HG02678 (cell line): ENCODE results near the gene TIMM21.

Experiments
- ATAC-seq: cut with Tn5 transposase; IDR thresholded peaks from one replicate; pipeline ENCODE4 v1.9.1; 2021; ENCODE audit warnings: mild to moderate bottlenecking, moderate library complexity; ENCODE audit not compliant: unreplicated experiment

TIMM21 gene

DNA sequence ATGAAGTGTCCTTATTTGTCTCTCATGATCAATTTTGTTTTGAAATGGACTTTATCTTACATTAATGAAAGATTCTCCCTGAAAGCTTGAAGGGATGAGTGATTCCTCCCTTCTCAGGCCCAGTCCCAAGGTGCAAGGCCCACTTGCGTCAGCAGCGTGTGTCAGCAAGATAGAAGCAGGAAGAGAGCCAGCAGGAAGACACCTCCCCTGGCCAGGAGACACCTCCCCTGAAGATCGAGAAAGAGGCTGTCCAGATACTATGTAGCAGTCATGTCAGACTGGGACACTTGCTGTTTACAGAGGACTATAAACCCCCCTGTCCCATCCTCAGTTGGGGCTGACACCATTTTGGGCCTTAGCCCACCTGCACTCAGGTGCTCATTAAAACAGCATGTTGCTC, 38.3 kb downstream of the TIMM21 start:
- ATAC-seq = no peak

- no peak for ATAC-seq
These were observed 41.8 kb downstream of the TIMM21 start for GRCh38 chr18:74190086-74190485.

- ATAC-seq = no peak
These were observed 43.3 kb downstream of the TIMM21 start for GRCh38 chr18:74191577-74191976.

GRCh38 chr18:74194691-74195090, 46.4 kb downstream of the TIMM21 start:
- ATAC-seq = no peak

GRCh38 chr18:74196220-74197119, 48.1 kb downstream of the TIMM21 start:
- ATAC-seq = peak; percentile 82

GRCh38 chr18:74197705-74198341, 49.5 kb downstream of the TIMM21 start:
- ATAC-seq = no peak

DNA sequence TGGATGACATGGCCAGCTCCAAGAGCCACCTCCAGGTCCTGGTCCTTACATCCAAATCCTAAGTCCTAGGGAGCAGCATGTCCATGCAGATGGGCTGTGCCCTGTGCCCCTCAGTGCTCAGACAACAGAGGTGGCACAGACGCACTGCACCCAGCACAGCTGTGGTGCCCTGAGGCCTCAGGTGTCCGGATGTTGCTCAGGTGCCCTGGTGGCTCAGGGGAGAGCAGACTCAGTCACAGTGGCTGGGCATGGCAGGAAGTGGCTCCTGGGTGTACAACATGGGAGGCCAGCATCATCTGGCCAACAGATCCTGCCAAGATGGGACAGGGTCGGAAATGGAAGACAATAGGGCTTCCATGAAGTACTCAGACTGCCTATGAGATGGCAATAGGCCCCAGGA, 50.1 kb downstream of the TIMM21 start:
- ATAC-seq = no peak

- no peak for ATAC-seq
These were observed 52.5 kb downstream of the TIMM21 start for GRCh38 chr18:74200780-74201179.

DNA sequence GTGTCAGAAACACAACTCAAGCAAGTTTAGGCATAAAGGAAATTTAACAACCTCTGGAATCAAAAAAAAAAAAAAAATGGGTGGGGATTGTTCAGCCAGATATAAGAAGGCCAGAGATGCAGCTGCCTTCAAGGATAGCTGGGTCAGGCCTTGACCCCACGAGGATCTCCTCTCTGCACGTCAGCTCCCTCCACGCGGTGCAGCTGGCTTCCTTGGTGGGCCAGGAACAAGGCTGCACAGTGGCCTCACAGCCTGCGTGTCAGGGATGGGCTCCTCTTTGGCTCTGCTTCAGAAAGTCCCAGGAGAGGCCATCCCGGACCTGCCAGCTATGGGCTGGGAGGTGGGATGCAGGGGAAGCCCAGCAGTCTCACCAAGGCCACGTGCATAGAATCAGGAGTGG, 55.5 kb downstream of the TIMM21 start:
- no peak for ATAC-seq

- ATAC-seq = no peak
These were observed 56.3 kb downstream of the TIMM21 start for GRCh38 chr18:74204526-74205152.
